ENCODE data around the gene ARHGEF39. TPM values are rescaled to one million over a fixed set of nuclear protein-coding genes. Genes with fewer than 3 reads are reported as not detected.

Gene ARHGEF39
- total RNA-seq, 1 donor from 2014 or later: 0.48 TPM

Small RNA genes within 50 kb of the gene (microRNA-seq; reads per million reads assigned to microRNA genes)
- not detected for gene MIR6852

Other genes with a start within 250 kb of the ARHGEF39 start
- 44.5 TPM for gene RUSC2, start 175.1 kb downstream of the ARHGEF39 start, total RNA-seq
- gene TESK1, start 59.9 kb downstream of the ARHGEF39 start, total RNA-seq: 34.2 TPM
- 0.59 TPM for gene CD72, start 46.8 kb downstream of the ARHGEF39 start, total RNA-seq
- not detected for gene SIT1, start 14.3 kb downstream of the ARHGEF39 start, total RNA-seq
- 10,677 TPM for gene RMRP, start 7.2 kb downstream of the ARHGEF39 start, total RNA-seq
- gene CCDC107, start 6.9 kb downstream of the ARHGEF39 start, total RNA-seq: 47.7 TPM
- 0.48 TPM for gene CA9, start 8.7 kb upstream of the ARHGEF39 start, total RNA-seq
- 690 TPM for gene TPM2, start 24.7 kb upstream of the ARHGEF39 start, total RNA-seq
- 291 TPM for gene TLN1, start 67.0 kb upstream of the ARHGEF39 start, total RNA-seq
- gene CREB3, start 67.5 kb upstream of the ARHGEF39 start, total RNA-seq: 25.0 TPM
- 98.6 TPM for gene GBA2, start 84.0 kb upstream of the ARHGEF39 start, total RNA-seq
- 40.0 TPM for gene RGP1, start 84.1 kb upstream of the ARHGEF39 start, total RNA-seq
- gene MSMP, start 89.1 kb upstream of the ARHGEF39 start, total RNA-seq: not detected
- gene NPR2, start 126.4 kb upstream of the ARHGEF39 start, total RNA-seq: 20.4 TPM
- 3.5 TPM for gene SPAG8, start 147.1 kb upstream of the ARHGEF39 start, total RNA-seq
- 57.6 TPM for gene HINT2, start 149.8 kb upstream of the ARHGEF39 start, total RNA-seq
- not detected for gene FAM221B, start 163.5 kb upstream of the ARHGEF39 start, total RNA-seq
- 22.0 TPM for gene TMEM8B, start 164.0 kb upstream of the ARHGEF39 start, total RNA-seq
- not detected for gene OR13J1, start 205.2 kb upstream of the ARHGEF39 start, total RNA-seq
- gene HRCT1, start 241.0 kb upstream of the ARHGEF39 start, total RNA-seq: 1.5 TPM
- 4.0 TPM for gene SPAAR, start 244.3 kb upstream of the ARHGEF39 start, total RNA-seq